SU-DHL-6 (cell line): Measurements from ENCODE around the gene CRHR2.

Source experiments
- EZH2phosphoT487 ChIP-seq: fragments of 200-600 bp; sonication (generic), shearing (Covaris generic); conservative IDR thresholded peaks from 2 replicates; pipeline ENCODE4 v1.6.1; 2018; ENCODE audit warnings: mild to moderate bottlenecking, antibody characterized with exemption, low read length, moderate library complexity, mixed read lengths
- TF ChIP-seq, protein P1 (sequence below): fragments of 200-600 bp; sonication (generic); IDR thresholded peaks from one replicate; pipeline ENCODE4 v1.5.1; 2017; ENCODE audit warnings: antibody characterized with exemption, mild to moderate bottlenecking, low read length, moderate library complexity; ENCODE audit not compliant: insufficient read depth, poor library complexity, severe bottlenecking

DNA sequence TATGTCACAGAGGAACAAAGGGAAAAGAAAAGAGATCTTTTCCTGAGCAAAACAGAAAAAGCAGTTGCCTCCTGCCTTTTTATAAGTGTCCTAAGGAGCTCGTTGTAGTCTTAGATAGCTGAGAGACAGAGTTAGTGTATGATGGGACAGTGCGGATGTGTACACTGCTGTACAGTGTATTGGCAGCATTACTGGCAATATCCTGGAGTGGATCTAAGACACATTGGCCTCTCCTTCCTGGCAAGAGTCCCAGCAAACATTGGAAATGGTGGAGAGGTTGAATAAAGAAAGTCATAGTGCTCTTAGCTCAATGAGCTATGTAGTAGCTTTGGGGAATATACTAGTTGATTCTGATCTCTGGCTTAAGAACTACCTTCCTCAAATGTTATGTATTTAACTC, 64.9 kb downstream of the CRHR2 start:
- TF ChIP-seq, protein P1, sequence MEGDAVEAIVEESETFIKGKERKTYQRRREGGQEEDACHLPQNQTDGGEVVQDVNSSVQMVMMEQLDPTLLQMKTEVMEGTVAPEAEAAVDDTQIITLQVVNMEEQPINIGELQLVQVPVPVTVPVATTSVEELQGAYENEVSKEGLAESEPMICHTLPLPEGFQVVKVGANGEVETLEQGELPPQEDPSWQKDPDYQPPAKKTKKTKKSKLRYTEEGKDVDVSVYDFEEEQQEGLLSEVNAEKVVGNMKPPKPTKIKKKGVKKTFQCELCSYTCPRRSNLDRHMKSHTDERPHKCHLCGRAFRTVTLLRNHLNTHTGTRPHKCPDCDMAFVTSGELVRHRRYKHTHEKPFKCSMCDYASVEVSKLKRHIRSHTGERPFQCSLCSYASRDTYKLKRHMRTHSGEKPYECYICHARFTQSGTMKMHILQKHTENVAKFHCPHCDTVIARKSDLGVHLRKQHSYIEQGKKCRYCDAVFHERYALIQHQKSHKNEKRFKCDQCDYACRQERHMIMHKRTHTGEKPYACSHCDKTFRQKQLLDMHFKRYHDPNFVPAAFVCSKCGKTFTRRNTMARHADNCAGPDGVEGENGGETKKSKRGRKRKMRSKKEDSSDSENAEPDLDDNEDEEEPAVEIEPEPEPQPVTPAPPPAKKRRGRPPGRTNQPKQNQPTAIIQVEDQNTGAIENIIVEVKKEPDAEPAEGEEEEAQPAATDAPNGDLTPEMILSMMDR = no peak
- TF ChIP-seq EZH2phosphoT487 = no peak
